ENCODE results near the gene IFNGR1.
"Not testable (repeated sequence)": the region's sequence is repeated elsewhere in the genome, so short reads cannot be mapped to it uniquely, and the experiment has no call there.

IFNGR1 gene

GRCh38 chr6:137213331-137213740 lies 5.8 kb downstream of the IFNGR1 start:
- DNase-seq (ENCODE audit: low read depth, low spot score): no peak

- DNase-seq (ENCODE audit: low read depth, low spot score): no peak
These were observed 7.3 kb downstream of the IFNGR1 start for GRCh38 chr6:137211910-137212309.

- DNase-seq (ENCODE audit: low read depth, low spot score): peak; percentile 28
These were observed 8.3 kb downstream of the IFNGR1 start for GRCh38 chr6:137210903-137211302.

- no peak for DNase-seq (ENCODE audit: low read depth, low spot score)
These were observed 10.9 kb downstream of the IFNGR1 start for GRCh38 chr6:137208279-137208678.

GRCh38 chr6:137207457-137207856 lies 11.7 kb downstream of the IFNGR1 start:
- not testable (repeated sequence) for DNase-seq (ENCODE audit: low read depth, low spot score)

- DNase-seq (ENCODE audit: low read depth, low spot score): no peak
These were observed 12.6 kb downstream of the IFNGR1 start for GRCh38 chr6:137206577-137206976.

GRCh38 chr6:137203256-137203655 lies 15.9 kb downstream of the IFNGR1 start:
- DNase-seq (ENCODE audit: low read depth, low spot score): no peak

- DNase-seq (ENCODE audit: low read depth, low spot score): no peak
These were observed 17.1 kb downstream of the IFNGR1 start for GRCh38 chr6:137202078-137202477.

- no peak for DNase-seq (ENCODE audit: low read depth, low spot score)
These were observed 18.2 kb downstream of the IFNGR1 start for GRCh38 chr6:137201006-137201405.

GRCh38 chr6:137200288-137200687 lies 18.9 kb downstream of the IFNGR1 start:
- no peak for DNase-seq (ENCODE audit: low read depth, low spot score)

- no peak for DNase-seq (ENCODE audit: low read depth, low spot score)
These were observed 21.2 kb downstream of the IFNGR1 start for GRCh38 chr6:137197684-137198645.

GRCh38 chr6:137193256-137194070 lies 25.7 kb downstream of the IFNGR1 start:
- no peak for DNase-seq (ENCODE audit: low read depth, low spot score)

- DNase-seq (ENCODE audit: low read depth, low spot score): no peak
These were observed 26.4 kb downstream of the IFNGR1 start for GRCh38 chr6:137192821-137193220.

- DNase-seq (ENCODE audit: low read depth, low spot score): no peak
These were observed 27.5 kb downstream of the IFNGR1 start for GRCh38 chr6:137191670-137192069.

GRCh38 chr6:137191236-137191635 lies 27.9 kb downstream of the IFNGR1 start:
- no peak for DNase-seq (ENCODE audit: low read depth, low spot score)

GRCh38 chr6:137190583-137191094 lies 28.5 kb downstream of the IFNGR1 start:
- no peak for DNase-seq (ENCODE audit: low read depth, low spot score)

GRCh38 chr6:137188855-137189254 lies 30.3 kb downstream of the IFNGR1 start:
- no peak for DNase-seq (ENCODE audit: low read depth, low spot score)

- DNase-seq (ENCODE audit: low read depth, low spot score): no peak
These were observed 33.9 kb downstream of the IFNGR1 start for GRCh38 chr6:137185290-137185689.

- DNase-seq (ENCODE audit: low read depth, low spot score): no peak
These were observed 36.5 kb downstream of the IFNGR1 start for GRCh38 chr6:137182654-137183073.

- no peak for DNase-seq (ENCODE audit: low read depth, low spot score)
These were observed 37.1 kb downstream of the IFNGR1 start for GRCh38 chr6:137181891-137182653.

GRCh38 chr6:137177611-137178010 lies 41.6 kb downstream of the IFNGR1 start:
- no peak for DNase-seq (ENCODE audit: low read depth, low spot score)

All from astrocyte of the hippocampus (primary cell).